Measurements from ENCODE around the gene EIPR1. TPM values are rescaled to one million over a fixed set of nuclear protein-coding genes. Genes with fewer than 3 reads are reported as not detected.

The EIPR1 gene
- total RNA-seq, 4 donors from 2014 or later = 13.8 to 19.0 (median 15.3) TPM

- Histone ChIP-seq H3K9me3 (peaks cover 0 to 3% (median 0%) of the 10 kb centered on the region in 4 donors), H3K4me3 (no peak overlapping the region), H3K36me3 (no peaks in the 10 kb centered on the region), H3K27ac (replicated peaks in 1 of 4) (no peak overlapping the region), H3K4me1 (no peaks in the 10 kb centered on the region), H3K27me3 (peaks cover 0 to 16% (median 0%) of the 10 kb centered on the region in 4 donors)
- intact Hi-C loops (cut with DNase I) = no loop called here
- TF ChIP-seq POLR2AphosphoS5 (IDR thresholded peaks at IDR 0.05) (no peak), POLR2A (IDR thresholded peaks at IDR 0.05; ENCODE audit: low read depth) (no peak), EP300 (IDR thresholded peaks at IDR 0.05) (no peak)
- TF ChIP-seq, protein P1, sequence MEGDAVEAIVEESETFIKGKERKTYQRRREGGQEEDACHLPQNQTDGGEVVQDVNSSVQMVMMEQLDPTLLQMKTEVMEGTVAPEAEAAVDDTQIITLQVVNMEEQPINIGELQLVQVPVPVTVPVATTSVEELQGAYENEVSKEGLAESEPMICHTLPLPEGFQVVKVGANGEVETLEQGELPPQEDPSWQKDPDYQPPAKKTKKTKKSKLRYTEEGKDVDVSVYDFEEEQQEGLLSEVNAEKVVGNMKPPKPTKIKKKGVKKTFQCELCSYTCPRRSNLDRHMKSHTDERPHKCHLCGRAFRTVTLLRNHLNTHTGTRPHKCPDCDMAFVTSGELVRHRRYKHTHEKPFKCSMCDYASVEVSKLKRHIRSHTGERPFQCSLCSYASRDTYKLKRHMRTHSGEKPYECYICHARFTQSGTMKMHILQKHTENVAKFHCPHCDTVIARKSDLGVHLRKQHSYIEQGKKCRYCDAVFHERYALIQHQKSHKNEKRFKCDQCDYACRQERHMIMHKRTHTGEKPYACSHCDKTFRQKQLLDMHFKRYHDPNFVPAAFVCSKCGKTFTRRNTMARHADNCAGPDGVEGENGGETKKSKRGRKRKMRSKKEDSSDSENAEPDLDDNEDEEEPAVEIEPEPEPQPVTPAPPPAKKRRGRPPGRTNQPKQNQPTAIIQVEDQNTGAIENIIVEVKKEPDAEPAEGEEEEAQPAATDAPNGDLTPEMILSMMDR (IDR thresholded peaks at IDR 0.05) = no peak
- no peak for DNase-seq (ENCODE audit: extremely low spot score)
- WGBS = 85% methylated on average over 34 of the region's 39 CpGs
These were observed 229.7 kb downstream of the EIPR1 start for GRCh38 chr2:3147651-3148530.

GRCh38 chr2:3146772-3147650 lies 230.6 kb downstream of the EIPR1 start:
- intact Hi-C loops (cut with DNase I) = no loop called here
- H3K9me3 ChIP-seq = peaks cover 0 to 3% (median 0%) of the 10 kb centered on the region in 4 donors
- no peak overlapping the region for H3K27ac ChIP-seq (replicated peaks in 1 of 4)
- peaks cover 0 to 16% (median 0%) of the 10 kb centered on the region in 4 donors for H3K27me3 ChIP-seq
- no peaks in the 10 kb centered on the region for H3K4me1 ChIP-seq
- TF ChIP-seq EP300 (IDR thresholded peaks at IDR 0.05) (no peak), POLR2AphosphoS5 (IDR thresholded peaks at IDR 0.05) (no peak), POLR2A (IDR thresholded peaks at IDR 0.05; ENCODE audit: low read depth) (no peak)
- TF ChIP-seq, protein P1 (IDR thresholded peaks at IDR 0.05) = no peak
- H3K4me3 ChIP-seq = no peak overlapping the region
- no peaks in the 10 kb centered on the region for H3K36me3 ChIP-seq
- 70% methylated on average over 21 of the region's 30 CpGs for WGBS
- DNase-seq (ENCODE audit: extremely low spot score) = no peak

GRCh38 chr2:3146175-3146574 lies 231.4 kb downstream of the EIPR1 start:
- no peaks in the 10 kb centered on the region for H3K4me1 ChIP-seq
- WGBS = 68% methylated on average over 8 of the region's 8 CpGs
- peaks cover 0 to 21% (median 0%) of the 10 kb centered on the region in 4 donors for H3K27me3 ChIP-seq
- no peak overlapping the region for H3K4me3 ChIP-seq
- intact Hi-C loops (cut with DNase I) = no loop called here
- no peak for DNase-seq (ENCODE audit: extremely low spot score)
- H3K9me3 ChIP-seq = peaks cover 0 to 3% (median 0%) of the 10 kb centered on the region in 4 donors
- TF ChIP-seq EP300 (IDR thresholded peaks at IDR 0.05) = no peak
- H3K36me3 ChIP-seq = no peaks in the 10 kb centered on the region
- no peak overlapping the region for H3K27ac ChIP-seq (replicated peaks in 1 of 4)

- 91% methylated on average over 9 of the region's 15 CpGs for WGBS
- H3K4me1 ChIP-seq = no peaks in the 10 kb centered on the region
- H3K36me3 ChIP-seq = no peaks in the 10 kb centered on the region
- intact Hi-C loops (cut with DNase I) = no loop called here
- no peak overlapping the region for H3K27ac ChIP-seq (replicated peaks in 1 of 4)
- H3K9me3 ChIP-seq = no peaks in the 10 kb centered on the region
- no peak overlapping the region for H3K4me3 ChIP-seq
- DNase-seq (ENCODE audit: extremely low spot score) = no peak
- H3K27me3 ChIP-seq = peaks cover 0 to 21% (median 0%) of the 10 kb centered on the region in 4 donors
- TF ChIP-seq EP300 (IDR thresholded peaks at IDR 0.05) (no peak), POLR2A (IDR thresholded peaks at IDR 0.05; ENCODE audit: low read depth) (no peak)
- TF ChIP-seq, protein P1 (IDR thresholded peaks at IDR 0.05) = no peak
These were observed 232.1 kb downstream of the EIPR1 start for GRCh38 chr2:3145471-3146021.

DNA sequence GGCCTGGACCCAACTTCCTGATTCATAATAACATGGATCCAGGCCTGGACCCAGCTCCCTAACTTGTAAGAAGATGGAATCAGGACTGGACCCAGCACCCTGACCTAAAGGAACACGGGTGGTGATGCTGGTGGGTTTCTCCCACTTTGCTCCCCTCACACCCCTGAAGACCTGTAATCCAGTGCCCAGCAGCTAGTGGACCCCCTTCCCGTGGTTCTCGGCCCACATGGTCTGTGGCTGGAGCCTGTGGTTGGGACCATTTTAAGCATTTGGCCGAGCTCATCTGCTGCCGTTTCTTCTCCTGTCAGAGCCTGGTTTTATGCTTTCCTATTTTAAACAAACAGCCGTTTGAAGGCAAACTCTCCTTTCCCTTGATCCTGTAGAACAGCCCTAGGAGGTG lies 232.8 kb downstream of the EIPR1 start:
- intact Hi-C loops (cut with DNase I) = no loop called here
- no peaks in the 10 kb centered on the region for H3K4me1 ChIP-seq
- TF ChIP-seq, protein P1 (IDR thresholded peaks at IDR 0.05) = no peak
- no peak for TF ChIP-seq POLR2A (IDR thresholded peaks at IDR 0.05; ENCODE audit: low read depth)
- no peak for TF ChIP-seq POLR2AphosphoS5 (IDR thresholded peaks at IDR 0.05)
- TF ChIP-seq EP300 (IDR thresholded peaks at IDR 0.05) = no peak
- 73% methylated on average over 6 of the region's 6 CpGs for WGBS
- H3K36me3 ChIP-seq = no peaks in the 10 kb centered on the region
- H3K27me3 ChIP-seq = peaks cover 0 to 21% (median 0%) of the 10 kb centered on the region in 4 donors
- no peak overlapping the region for H3K4me3 ChIP-seq
- no peak overlapping the region for H3K27ac ChIP-seq (replicated peaks in 1 of 4)
- H3K9me3 ChIP-seq = no peaks in the 10 kb centered on the region
- DNase-seq (ENCODE audit: extremely low spot score) = no peak

All from esophagus muscularis mucosa (tissue), 4 donors.